GM18867 (cell line): ENCODE measurements around the gene PHF20.
"Not testable (repeated sequence)": the region's sequence is repeated elsewhere in the genome, so short reads cannot be mapped to it uniquely, and the experiment has no call there.

Source experiments
- ATAC-seq: cut with Tn5 transposase; IDR thresholded peaks from one replicate; pipeline ENCODE4 v1.9.1; 2021; ENCODE audit warnings: mild to moderate bottlenecking, moderate library complexity; ENCODE audit not compliant: unreplicated experiment

The PHF20 gene

GRCh38 chr20:35773154-35773751 is 1.4 kb downstream of the PHF20 start:
- ATAC-seq: no peak

GRCh38 chr20:35774391-35774790 is 2.6 kb downstream of the PHF20 start:
- ATAC-seq: no peak

- ATAC-seq: no peak
Observed at GRCh38 chr20:35776513-35777101, 4.8 kb downstream of the PHF20 start.

GRCh38 chr20:35783811-35784210 is 12.0 kb downstream of the PHF20 start:
- not testable (repeated sequence) for ATAC-seq

- not testable (repeated sequence) for ATAC-seq
Observed at GRCh38 chr20:35785541-35785940, 13.7 kb downstream of the PHF20 start.

- no peak for ATAC-seq
Observed at GRCh38 chr20:35788796-35789195, 17.0 kb downstream of the PHF20 start.

GRCh38 chr20:35791097-35791496 is 19.3 kb downstream of the PHF20 start:
- ATAC-seq: no peak

GRCh38 chr20:35791821-35792220 is 20.0 kb downstream of the PHF20 start:
- ATAC-seq: no peak

GRCh38 chr20:35792740-35793139 is 20.9 kb downstream of the PHF20 start:
- no peak for ATAC-seq

GRCh38 chr20:35796571-35796970 is 24.8 kb downstream of the PHF20 start:
- no peak for ATAC-seq

- ATAC-seq: no peak
Observed at GRCh38 chr20:35801865-35802264, 30.1 kb downstream of the PHF20 start.

- ATAC-seq: no peak
Observed at GRCh38 chr20:35806075-35806474, 34.3 kb downstream of the PHF20 start.

- ATAC-seq: no peak
Observed at GRCh38 chr20:35807877-35808276, 36.1 kb downstream of the PHF20 start.

- no peak for ATAC-seq
Observed at GRCh38 chr20:35820715-35821114, 48.9 kb downstream of the PHF20 start.

GRCh38 chr20:35821807-35822242 is 50.0 kb downstream of the PHF20 start:
- no peak for ATAC-seq

- ATAC-seq: no peak
Observed at GRCh38 chr20:35823147-35823546, 51.3 kb downstream of the PHF20 start.

- ATAC-seq: no peak
Observed at GRCh38 chr20:35823937-35824336, 52.1 kb downstream of the PHF20 start.

- no peak for ATAC-seq
Observed at GRCh38 chr20:35826397-35826998, 54.7 kb downstream of the PHF20 start.

GRCh38 chr20:35828434-35828833 is 56.6 kb downstream of the PHF20 start:
- no peak for ATAC-seq

- ATAC-seq: no peak
Observed at GRCh38 chr20:35828916-35829315, 57.1 kb downstream of the PHF20 start.

- no peak for ATAC-seq
Observed at GRCh38 chr20:35830264-35830663, 58.4 kb downstream of the PHF20 start.

- ATAC-seq: no peak
Observed at GRCh38 chr20:35831029-35831428, 59.2 kb downstream of the PHF20 start.
